ENCODE results near the gene MEIOB.
"Not testable (repeated sequence)": the region's sequence is repeated elsewhere in the genome, so short reads cannot be mapped to it uniquely, and the experiment has no call there.

The MEIOB gene

DNA sequence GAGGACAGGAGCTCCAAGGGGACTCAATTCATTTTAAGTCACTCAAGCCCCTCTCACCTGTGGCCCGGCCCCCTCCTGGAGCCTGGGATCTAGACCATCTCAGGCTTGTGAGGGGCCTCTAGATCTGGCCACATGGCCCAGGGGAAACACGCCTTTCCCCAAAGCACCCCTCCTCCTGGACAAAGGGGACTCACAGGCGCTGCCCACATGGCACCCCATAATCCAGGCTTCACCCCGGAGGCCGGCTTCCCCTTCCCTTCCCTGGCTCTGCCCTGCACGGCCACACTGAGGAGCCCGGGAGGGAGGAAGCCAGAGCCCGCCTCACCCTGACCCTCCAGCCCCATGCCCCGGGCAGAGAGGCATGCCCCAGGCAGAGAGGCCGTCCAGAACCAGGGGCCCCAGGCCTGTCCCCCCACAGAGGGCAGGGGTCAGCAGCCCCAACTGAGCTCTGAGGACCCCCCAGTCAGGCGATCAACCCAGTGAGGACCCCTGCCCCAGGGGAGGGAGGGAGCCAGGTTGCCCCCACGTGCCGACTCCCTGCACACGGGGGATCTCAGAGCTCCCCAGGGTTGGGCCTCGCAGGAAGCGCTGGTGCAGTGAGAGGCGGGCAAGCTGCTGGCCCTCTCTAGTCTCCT lies 35.4 kb upstream of the MEIOB start:
- DNase-seq (ENCODE audit: low spot score) = no peak

DNA sequence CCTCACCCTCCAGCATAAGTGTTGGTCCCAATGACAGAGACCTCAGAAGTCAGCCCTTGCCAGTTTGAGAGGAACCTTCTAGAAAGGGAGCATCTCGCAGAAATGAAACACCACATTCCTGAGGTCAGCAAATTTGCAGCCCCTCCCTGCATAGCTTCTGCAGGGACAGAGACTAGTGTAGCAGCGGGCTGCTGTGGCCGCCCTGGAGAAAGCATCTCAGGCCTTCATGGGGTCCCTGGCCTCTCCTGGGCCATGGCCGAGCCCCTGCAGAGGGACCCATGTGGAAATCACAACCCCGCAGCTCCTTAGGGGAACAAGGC lies 34.8 kb upstream of the MEIOB start:
- DNase-seq (ENCODE audit: low spot score) = no peak

DNA sequence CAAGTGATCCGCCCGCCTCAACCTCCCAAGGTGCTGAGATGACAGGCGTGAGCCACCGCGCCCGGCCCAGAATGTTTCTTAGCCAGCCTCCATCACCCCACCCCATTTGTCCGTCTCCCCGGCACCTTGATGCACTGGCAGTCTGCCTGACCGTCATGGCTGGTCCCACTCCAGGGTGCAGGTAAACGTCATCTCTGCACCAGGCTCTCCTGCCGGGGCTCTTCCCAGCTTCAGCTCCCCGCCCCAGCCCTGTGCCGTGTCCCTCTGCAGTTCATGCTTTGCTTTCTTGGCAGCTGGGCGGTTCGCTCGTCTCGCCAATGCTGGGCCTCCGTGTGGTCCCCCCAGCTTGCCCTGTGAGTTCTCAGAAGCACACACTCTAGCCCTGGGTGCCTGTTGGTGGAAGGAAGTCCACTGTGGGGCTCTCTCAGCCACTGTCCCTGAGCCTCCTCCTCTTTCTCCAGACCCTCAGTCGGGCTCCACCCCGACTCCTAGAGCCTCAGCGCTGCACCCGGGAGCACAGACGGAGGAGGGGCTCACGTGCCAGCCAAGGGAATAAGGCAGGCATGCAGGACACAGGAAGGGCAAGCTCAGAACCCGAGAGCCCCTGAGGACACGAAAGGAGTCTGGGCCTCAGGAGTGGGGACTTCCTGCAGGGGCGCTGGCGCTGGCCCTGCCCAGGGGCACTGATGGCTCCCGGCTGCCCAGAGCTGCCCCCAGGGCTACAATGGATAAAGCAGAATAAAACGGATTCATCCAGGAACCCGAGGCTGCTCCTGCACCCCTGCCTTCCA lies 34.3 kb upstream of the MEIOB start:
- no peak for DNase-seq (ENCODE audit: low spot score)

DNA sequence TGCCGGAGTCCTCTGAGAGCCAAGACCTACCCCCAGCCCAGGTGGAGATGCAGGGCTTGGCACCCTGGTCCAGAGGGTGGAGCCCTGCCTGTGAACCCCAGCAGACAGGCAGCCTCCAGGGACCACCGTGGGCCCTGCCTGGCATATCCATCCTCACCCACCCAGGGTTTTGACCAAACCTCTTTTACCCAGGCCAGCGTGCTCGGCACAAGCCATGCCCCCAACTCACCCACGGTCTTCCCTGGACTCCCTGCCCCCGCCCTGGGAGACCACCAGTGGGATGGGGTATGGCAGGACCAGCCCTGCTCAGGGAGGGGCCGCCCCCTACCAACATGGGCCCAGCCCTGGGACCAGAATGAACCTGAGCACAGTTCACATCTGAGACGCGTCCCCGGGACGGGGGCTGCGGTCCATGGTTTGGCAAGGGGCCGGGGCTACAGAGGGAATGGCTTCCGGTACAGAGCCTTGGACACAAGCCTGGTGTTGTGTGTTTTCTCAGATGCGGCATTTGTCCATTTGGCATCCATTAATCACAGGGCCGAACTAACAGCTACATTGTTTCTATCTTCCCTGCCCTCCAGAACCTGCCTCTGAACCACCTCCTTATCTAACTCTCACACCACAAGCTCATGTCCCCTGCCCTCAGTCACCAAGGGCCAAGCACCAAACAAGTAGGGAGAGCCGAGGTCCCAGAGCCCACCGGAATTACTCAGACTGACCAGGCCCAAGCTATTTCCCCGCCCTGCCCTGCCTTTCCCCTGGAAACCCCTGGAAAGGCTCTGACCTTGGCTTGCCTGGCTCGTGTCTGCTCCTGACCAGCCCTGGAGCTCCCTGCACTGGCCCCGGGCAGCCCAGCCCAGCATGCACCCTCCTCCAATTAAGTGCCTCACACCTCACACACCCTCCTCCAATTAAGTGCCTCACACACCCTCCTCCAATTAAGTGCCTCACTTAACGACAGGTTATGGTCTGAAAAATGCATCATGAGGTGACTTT lies 32.2 kb upstream of the MEIOB start:
- DNase-seq (ENCODE audit: low spot score) = no peak

DNA sequence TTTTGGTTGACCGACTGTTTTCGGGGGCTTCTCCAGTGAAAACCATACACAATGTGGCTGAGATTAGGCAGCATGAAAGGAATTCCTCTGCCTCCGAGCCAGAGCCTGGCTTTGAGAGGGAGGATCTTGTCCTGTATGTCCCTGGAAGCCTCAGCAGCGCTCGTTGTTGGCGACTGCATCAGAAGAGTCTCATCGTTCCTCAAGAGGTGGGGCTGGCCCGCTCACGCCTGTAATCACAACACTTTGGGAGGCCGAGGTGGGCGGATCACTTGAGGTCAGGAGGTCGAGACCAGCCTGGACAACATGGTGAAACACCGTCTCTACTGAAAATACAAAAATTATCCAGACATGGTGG lies 31.2 kb upstream of the MEIOB start:
- no peak for DNase-seq (ENCODE audit: low spot score)

DNA sequence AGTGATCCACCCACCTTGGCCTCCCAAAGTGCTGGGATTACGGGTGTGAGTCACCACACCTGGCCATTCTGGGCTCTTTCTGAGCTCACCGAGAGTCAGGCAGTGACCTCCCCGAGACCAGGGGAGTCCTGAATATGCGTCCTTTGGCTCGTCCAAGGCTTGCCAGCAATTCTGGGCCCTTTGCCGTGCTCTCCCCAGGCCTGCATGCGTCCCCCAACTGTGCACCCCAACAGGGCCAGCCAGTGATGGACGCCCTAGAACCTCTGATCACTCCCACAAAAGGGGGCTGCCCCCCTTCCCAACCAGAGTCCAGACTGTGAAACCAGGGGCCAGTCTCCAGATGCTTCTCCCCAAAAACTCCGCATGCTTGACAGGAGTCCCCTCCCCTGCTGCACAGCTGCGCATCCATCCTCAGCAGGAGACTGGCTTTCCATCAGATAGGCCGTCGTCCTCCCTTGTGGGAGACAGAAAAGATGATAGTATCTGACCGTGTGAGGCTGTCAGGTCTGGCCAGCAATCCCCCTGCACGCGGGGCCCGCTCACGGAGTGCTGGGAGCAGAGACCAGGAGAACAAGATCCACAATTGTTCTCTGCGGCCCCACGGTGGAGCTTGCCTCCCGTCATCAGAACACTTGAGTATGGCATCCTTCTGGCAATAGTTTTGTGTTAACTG lies 30.7 kb upstream of the MEIOB start:
- DNase-seq (ENCODE audit: low spot score) = no peak

DNA sequence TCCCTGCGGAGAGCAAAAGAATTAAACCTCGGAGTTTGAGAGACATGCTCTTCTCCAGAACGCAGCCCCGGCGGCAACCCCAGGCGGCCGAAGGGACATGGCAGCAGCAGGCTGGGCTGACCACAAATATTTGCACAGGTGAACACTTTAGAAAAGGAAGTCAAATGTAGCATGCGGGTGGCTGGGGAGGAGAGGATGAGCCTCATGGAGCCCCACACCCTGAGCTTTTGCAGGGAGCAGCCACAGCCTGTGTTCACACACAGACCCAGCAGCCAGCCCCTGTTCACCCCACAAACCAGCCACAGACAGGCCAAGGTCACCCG lies 28.4 kb upstream of the MEIOB start:
- no peak for DNase-seq (ENCODE audit: low spot score)

DNA sequence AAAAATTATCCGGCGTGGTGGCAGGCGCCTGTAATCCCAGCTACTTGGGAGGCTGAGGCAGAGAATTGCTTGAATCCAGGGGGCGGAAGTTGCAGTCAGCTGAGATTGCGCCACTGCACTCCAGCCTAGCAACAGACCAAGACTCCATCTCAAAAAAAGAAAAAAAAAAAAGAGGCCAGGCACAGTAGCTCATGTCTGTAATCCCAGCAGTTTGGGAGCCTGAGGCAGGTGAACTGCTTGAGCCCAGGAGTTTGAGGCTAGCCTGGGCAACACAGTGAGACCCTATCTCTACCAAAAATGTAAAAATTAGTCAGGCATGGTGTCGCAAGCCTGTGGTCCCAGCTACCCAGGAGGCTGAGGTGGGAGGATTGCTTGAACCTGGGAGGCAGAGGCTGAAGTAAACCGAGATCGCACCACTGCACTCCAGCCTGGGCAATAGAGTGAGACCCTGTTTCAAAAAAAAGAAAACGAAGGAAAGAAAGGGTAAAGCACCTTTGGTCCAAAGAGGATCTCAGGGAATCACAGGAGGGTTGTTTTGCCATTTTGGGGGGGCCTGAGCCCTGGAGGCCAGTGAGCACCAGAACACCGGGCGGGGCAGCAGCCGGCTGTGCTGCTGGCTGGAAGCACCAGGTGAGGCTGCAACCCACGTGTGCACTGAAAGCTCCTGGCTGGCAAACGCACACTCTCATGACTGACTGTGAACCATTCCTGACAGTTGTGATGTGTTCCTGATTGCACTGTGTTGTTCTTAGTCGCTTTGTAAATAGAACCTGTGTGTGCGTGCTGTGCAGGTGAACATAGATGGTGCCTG lies 27.9 kb upstream of the MEIOB start:
- no peak for DNase-seq (ENCODE audit: low spot score)

DNA sequence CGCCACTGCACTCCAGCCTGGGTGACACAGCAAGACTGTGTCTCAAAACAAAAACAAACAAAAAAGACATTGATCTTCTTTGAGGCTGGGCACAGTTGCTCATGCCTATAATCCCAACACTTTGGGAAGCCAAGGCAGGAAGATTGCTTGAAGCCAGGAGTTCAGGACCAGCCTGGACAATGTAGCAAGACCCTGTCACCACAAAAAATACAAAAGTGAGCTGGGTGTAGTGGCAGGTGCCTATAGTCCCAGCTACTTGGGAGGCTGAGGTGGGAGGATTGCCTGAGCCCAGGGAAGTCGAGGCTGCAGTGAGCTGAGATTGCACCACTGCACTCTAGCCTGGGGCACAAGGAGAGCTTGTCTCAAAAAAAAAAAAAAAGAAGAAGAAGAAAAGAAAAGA lies 25.7 kb upstream of the MEIOB start:
- not testable (repeated sequence) for DNase-seq (ENCODE audit: low spot score)

DNA sequence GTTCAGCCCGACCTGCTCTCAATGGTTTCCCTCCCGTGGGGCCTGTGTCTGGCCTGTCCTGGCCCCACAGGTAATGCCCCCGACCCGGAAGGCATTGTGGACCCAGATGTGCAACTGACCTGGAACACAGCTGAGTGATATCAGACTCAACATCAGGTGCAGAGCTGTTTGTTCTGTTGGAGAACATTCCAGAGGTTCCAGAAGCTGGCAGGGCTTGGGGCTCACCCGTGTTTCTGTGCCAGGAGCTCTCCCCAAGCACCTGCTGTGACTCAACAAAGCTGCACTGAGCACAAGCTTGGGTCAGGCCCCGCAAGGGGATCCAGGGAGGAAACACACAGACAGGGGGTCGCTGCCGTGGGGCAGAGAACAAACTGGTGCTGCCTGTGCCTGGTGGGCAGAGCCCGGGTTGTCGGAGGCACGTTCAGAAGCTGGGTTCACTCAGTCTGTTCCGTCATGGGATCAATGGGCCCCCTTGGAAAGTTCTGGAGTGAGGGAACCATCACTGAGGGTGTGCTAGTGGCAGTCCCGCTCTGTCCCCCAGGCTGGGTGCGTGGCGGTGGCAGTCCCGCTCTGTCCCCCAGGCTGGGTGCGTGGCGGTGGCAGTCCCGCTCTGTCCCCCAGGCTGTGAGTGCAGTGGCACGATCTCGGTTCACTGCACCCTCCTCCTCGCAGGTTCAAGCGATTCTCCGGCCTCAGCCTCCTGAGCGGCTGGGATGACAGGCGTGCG lies 24.1 kb upstream of the MEIOB start:
- DNase-seq (ENCODE audit: low spot score) = no peak

DNA sequence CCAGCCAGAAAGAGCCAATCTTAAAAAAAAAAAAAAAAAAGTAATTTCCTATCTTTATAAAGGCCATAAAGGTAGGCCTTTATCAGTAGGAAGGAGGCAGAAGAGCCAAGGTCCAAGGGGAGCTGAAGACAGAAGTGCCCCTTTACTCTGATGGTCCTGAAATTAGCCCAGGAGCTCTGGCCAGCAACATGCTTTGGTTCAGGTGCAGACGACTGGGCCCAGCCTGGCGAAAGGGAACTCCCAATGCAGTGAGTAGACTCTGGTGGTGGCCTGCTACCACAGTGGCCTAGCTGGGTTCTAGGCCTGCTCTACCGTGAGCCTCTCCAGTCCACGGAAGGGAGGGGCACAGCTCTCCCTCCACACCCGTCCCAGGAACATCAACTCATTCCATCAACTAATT lies 23.1 kb upstream of the MEIOB start:
- DNase-seq (ENCODE audit: low spot score) = no peak

DNA sequence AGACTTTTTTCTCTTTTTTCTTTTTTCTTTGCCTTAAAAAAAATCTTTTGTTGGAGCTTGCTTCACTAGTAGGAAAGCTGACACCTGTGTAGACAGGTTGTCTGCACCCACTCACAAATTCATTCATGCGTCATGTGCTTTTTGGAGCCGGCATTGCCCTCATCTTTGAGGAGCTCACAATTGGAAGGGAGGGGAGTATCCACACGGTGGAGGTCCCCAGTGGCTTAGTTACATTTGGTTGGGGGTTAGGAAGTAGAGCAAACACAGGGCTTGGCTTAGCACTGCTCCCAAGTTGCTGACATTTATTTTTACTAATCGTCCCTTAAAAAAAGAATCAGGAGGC lies 18.7 kb upstream of the MEIOB start:
- no peak for DNase-seq (ENCODE audit: low spot score)

DNA sequence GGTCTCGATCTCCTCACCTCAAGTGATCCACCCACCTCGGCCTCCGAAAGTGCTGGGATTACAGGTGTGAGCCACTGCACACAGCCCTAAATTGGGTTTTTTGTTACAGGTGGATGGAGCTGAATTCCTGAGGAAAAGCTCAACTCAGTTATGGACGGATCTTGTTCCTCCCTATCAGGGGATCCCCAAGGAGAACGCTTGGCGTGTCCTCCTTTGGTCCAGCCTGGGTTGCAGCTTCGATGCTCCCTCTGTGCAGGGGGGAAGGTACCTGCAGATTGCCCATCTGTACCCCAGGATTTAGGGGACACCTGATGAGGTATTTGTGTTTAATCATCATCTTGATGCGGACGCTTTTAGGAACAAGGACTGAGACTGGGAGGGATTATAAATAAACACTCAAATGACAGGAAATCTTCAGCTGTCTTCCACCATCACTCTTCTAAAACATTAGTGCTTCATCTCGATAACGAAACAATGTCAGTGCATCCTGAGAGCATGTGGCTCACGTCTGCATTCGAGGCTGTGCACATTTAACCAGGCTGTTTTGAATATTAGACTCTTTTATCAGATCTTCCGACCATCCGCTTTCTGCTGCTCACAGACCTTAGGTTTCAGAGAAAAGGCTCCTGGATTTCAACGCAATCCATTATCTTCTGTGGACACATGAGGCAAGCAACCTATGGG lies 18.2 kb upstream of the MEIOB start:
- DNase-seq (ENCODE audit: low spot score) = no peak

DNA sequence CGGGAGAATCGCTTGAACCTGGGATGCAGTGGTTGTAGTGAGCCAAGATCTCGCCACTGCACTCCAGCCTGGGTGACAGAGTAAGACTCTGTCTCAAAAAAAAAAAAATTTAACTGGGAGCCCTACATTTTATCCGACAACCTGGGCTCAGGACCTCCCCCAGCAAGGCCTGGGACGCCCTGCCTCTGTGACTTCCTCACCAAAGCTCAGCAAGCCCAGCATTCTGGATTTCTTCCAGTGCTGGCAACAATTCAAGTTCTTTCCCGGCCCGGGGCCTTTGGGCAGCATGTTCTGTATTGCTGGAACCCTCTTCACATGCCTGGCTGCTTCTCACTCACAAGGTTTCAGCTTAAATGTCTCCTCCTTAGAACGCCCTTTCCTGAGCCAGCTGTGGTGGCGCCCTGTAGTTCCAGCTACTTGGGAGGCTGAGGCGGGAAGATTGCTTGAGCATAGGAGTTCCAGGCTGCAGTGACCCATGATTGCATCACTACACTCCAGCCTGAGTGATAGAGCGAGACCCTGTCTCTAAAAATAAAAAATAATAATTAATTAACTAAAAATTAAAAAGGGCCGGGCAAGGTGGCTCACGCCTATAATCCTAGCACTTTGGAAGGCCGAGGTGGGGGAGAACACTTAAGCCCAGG lies 15.9 kb upstream of the MEIOB start:
- DNase-seq (ENCODE audit: low spot score) = no peak

DNA sequence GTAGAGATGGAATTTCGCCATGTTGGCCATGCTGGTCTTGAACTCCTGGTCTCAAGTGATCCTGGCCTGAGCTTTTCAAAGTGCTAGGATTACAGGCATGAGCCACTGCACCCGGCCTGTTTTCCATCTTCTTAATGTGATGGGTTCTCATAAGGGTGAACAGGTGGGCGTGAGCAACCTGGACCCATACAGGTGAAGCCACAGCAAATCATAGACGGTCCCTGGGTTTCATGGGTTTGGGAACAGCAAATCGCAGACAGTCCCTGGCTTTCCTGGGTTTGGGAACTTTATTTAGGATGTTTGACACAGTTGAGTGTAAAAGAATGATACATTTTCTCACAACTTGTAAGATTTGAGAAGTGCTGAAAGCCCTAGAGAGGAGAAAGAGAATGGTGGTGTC lies 12.9 kb upstream of the MEIOB start:
- no peak for DNase-seq (ENCODE audit: low spot score)

DNA sequence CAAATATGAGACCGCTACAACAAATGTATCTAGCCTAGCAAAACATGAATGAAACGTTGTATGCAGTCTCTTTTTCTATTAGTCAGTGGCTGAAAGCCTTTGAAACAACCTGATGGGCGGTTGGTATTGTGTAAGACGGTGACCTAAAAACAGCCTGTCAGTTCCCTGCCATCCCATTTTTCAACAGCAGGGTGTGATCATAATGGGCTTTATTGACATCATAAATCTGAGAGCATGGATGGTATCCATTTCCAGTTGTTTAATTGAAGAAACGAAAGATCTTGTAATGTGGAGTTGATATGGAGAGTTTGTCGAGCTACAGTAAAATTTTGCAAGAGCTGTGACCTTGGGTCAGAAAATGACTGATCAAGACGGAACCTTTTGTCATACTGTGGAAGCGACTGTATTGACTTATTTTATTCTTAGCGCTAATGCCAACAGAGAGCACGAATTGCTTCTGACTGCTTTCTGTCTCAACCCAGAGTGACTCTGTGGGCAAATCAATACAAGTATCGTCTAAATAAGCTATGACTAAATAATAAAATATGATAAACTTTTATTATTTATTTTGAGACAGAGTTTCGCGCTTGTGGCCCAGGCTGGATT lies 12.3 kb upstream of the MEIOB start:
- DNase-seq (ENCODE audit: low spot score) = no peak

DNA sequence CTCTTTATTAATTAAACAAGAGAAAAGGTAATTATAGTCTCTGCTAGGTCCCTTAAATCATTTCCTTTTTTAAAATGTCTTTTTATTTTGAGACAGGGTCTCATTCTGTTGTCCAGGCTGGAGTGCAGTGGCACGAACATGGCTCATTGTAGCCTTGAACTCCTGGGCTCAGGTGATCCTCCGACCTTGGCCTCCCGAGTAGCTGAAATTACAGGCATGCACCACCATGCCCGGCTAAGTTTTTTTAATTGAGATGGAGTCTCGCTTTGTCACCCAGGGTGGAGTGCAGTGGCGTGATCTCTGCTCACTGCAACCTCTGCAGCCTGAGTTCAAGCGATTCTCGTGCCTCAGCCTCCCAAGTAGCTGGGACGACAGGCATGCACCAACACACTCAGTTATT lies 9.2 kb upstream of the MEIOB start:
- not testable (repeated sequence) for DNase-seq (ENCODE audit: low spot score)

DNA sequence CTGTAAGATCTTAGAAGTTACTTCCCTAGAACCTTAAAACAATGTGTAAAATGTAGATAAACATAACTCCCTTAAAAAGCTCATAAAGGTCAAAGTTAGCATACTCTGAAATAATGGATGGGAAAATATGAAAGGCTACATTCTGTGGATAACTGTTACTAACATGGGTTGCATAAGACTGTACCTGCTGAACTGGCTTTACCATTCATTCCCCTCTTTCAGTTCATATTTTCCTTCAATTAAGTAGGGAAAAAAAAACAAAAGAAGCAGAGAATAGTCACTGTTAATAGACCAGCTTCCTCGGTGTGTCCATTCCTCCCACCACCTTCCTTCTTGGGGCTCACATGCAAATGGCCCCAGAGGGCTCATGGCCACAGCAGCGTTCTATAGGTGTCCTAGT lies 7.5 kb upstream of the MEIOB start:
- DNase-seq (ENCODE audit: low spot score) = no peak

DNA sequence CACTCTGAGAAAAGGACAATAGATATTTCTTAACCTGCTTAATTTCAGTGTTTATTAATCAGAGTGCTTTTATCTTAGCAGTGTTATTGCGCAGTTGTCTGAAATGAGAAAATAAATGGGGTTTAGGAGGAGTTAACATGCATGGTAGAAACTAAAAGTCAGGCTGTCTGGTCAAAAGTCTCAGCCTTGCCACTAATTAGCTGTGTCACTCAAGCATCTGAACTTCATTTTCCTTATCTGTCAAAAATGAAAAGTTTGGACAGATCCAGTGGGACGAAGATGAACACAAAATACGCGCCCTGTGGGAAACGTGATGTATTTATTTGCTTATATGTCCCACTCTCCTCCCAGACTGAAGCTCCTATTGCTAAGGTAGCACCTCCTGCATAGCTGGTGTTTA lies 6.3 kb upstream of the MEIOB start:
- DNase-seq (ENCODE audit: low spot score) = no peak

DNA sequence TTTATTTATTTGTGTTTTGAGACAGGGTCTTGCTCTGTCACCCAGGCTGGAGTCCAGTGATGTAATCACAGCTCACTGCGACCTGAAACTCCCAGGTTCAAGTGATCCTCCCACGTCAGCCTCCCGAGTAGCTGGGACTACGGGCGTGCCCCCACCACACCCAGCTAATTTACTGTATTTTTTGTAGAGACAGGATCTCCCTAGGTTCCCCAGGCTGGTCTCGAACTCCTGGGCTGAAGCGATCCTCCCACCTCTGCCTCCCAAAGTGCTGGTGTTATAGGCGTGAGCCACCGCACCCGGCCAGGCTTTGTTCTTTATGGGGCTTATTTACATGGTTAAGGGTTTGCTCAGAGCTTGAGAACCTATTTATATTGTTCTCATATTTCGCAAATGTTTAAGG lies 5.8 kb upstream of the MEIOB start:
- no peak for DNase-seq (ENCODE audit: low spot score)

Data from globus pallidus (tissue), 1 donor.